HepG2 (cell line): Measurements from ENCODE around the gene GAS1. TPM values are rescaled to one million over a fixed set of nuclear protein-coding genes. Genes with fewer than 3 reads are reported as not detected.
A peak's percentile ranks its signal among the peaks of the same experiment; 100 is the strongest.

Experiments
- ATAC-seq: fragments of 200-7000 bp; cut with Tn5 transposase; 3 replicates; pipeline ENCODE4 v1.9.1; 2020; ENCODE audit warnings: mild to moderate bottlenecking, moderate library complexity
- BruUV-seq: library from RNA; stranded (reverse); fragments of 400-500 nt; replicated peaks from 2 replicates; lab custom pipeline; 2021; lab: Mats Ljungman, UMichigan
- CTCF ChIA-PET: fragments of 300-600 bp; formaldehyde crosslinking; extraction: SDS; loops from one replicate; lab custom pipeline; 2021; ENCODE audit warnings: low total read pairs, inconsistent platforms, low intra/inter-chr PET ratio; lab: Yijun Ruan, JAX
- POLR2A ChIA-PET: fragments of 350-600 bp; sonication (Branson Sonifier 250); formaldehyde crosslinking; loops from one replicate; lab custom pipeline; 2020; ENCODE audit warnings: antibody characterized with exemption, inconsistent platforms; lab: Yijun Ruan, JAX
- DNase-seq: peaks from one replicate; pipeline ENCODE4 v3.0.0-alpha.2; 2015; ENCODE audit warnings: low spot score
- FAIRE-seq: peaks from 3 replicates; lab custom pipeline; 2011; peaks lifted over from hg19 to GRCh38; lab: Jason Lieb, UNC
- H2AFZ ChIP-seq: one replicate; pipeline ENCODE4 v1.6.1; 2011; ENCODE audit warnings: low read length, inconsistent platforms
- H3K27ac ChIP-seq: fragments of 300-600 bp; 3 replicates; pipeline ENCODE4 v1.8.0; 2011; ENCODE audit warnings: mixed run types, mild to moderate bottlenecking, mixed read lengths, low read length, inconsistent platforms; ENCODE audit not compliant: insufficient read depth; ENCODE audit errors: extremely low read length
- H3K27me3 ChIP-seq, 2 experiments: fragments of 200-600 bp in 1 of 2; 2 replicates in 1 of 2; 3 replicates in 1 of 2; pipeline versions ENCODE4 v1.6.0 to v1.8.0; 2011; ENCODE audit warnings: low read length in 2 of 2, mild to moderate bottlenecking in 2 of 2, moderate library complexity in 2 of 2, inconsistent platforms in 1 of 2; ENCODE audit not compliant: insufficient read depth in 2 of 2, control insufficient read depth in 1 of 2
- H3K36me3 ChIP-seq, 2 experiments: fragments of 200-600 bp in 1 of 2; replicated peaks in 1 of 2; 2 replicates in 1 of 2; 3 replicates in 1 of 2; pipeline versions ENCODE4 v1.5.1 to v1.8.0; 2011; ENCODE audit warnings: low read length in 2 of 2, inconsistent platforms in 1 of 2; ENCODE audit not compliant: insufficient read depth in 2 of 2, control insufficient read depth in 1 of 2
- H3K4me1 ChIP-seq: 2 replicates; pipeline ENCODE4 v1.5.1; 2012; ENCODE audit warnings: low read length, inconsistent platforms; ENCODE audit not compliant: insufficient read depth
- H3K4me2 ChIP-seq: 2 replicates; pipeline ENCODE4 v1.6.0; 2011; ENCODE audit warnings: low read depth, low read length, inconsistent platforms
- H3K4me3 ChIP-seq, 3 experiments: fragments of 200-600 bp in 1 of 3; sonication (generic), shearing (Covaris generic) in 1 of 3; replicated peaks in 1 of 3; 2 replicates each; pipeline ENCODE4 v1.5.1; 2011 to 2016; ENCODE audit warnings: low read length in 3 of 3, inconsistent platforms in 2 of 3, low read depth in 2 of 3, mild to moderate bottlenecking in 2 of 3, control low read depth in 1 of 3, mixed read lengths in 1 of 3; ENCODE audit not compliant: insufficient read depth in 1 of 3
- H3K79me2 ChIP-seq: one replicate; pipeline ENCODE4 v1.6.1; 2011; ENCODE audit warnings: low read length, inconsistent platforms; ENCODE audit not compliant: insufficient read depth
- H3K9ac ChIP-seq: 2 replicates; pipeline ENCODE4 v1.6.0; 2011; ENCODE audit warnings: mild to moderate bottlenecking, low read depth, low read length, inconsistent platforms; ENCODE audit not compliant: insufficient read depth
- H3K9me3 ChIP-seq: 2 replicates; pipeline ENCODE4 v1.5.1; 2012; ENCODE audit warnings: mild to moderate bottlenecking, low read length
- H4K20me1 ChIP-seq: 2 replicates; pipeline ENCODE4 v1.6.0; 2011; ENCODE audit warnings: inconsistent platforms, mild to moderate bottlenecking, low read length, moderate library complexity; ENCODE audit not compliant: insufficient read depth
- ATF7-NPFF ChIP-seq: sonication (generic); formaldehyde crosslinking; IDR thresholded peaks from 2 replicates; pipeline ENCODE4 v1.8.1; 2023; ENCODE audit warnings: mild to moderate bottlenecking, low read depth, missing genetic modification reagents, moderate library complexity
- CBX2 ChIP-seq, 2 experiments: fragments of 200-600 bp in 1 of 2; sonication (generic); formaldehyde crosslinking in 1 of 2; IDR thresholded peaks; 2 replicates each; pipeline versions ENCODE4 v1.7.0 to v1.8.1; 2018 to 2022; ENCODE audit warnings: low read depth in 2 of 2, low read length in 1 of 2, mild to moderate bottlenecking in 1 of 2, missing genetic modification reagents in 1 of 2
- FLYWCH1 ChIP-seq: sonication (generic); formaldehyde crosslinking; IDR thresholded peaks from 2 replicates; pipeline ENCODE4 v1.8.1; 2023; ENCODE audit warnings: mild to moderate bottlenecking, missing genetic modification reagents
- MAF1 ChIP-seq: sonication (generic); formaldehyde crosslinking; IDR thresholded peaks from 2 replicates; pipeline ENCODE4 v1.5.0; 2020; ENCODE audit warnings: missing genetic modification reagents, borderline replicate concordance
- PTBP1 ChIP-seq: fragments of 200-400 bp; formaldehyde crosslinking; IDR thresholded peaks from 2 replicates; pipeline ENCODE4 v1.6.1; 2018; ENCODE audit warnings: low read length, low read depth; ENCODE audit not compliant: poor library complexity, severe bottlenecking
- RBAK ChIP-seq: sonication (generic); formaldehyde crosslinking; IDR thresholded peaks from 2 replicates; pipeline ENCODE4 v1.5.1; 2020; ENCODE audit warnings: mild to moderate bottlenecking, missing genetic modification reagents
- RFX3 ChIP-seq: IDR thresholded peaks from 2 replicates; pipeline ENCODE4 v1.6.1; 2016; ENCODE audit warnings: missing biosample characterization, missing genetic modification reagents
- ZBTB20 ChIP-seq: sonication (generic); formaldehyde crosslinking; IDR thresholded peaks from 2 replicates; pipeline ENCODE4 v1.8.1; 2023; ENCODE audit warnings: missing genetic modification reagents, low read depth, mild to moderate bottlenecking, borderline replicate concordance
- ZNF276 ChIP-seq: sonication (generic); formaldehyde crosslinking; IDR thresholded peaks from 2 replicates; pipeline ENCODE4 v1.4.0; 2020; ENCODE audit warnings: mild to moderate bottlenecking, low read depth, missing genetic modification reagents
- ZNF777 ChIP-seq: sonication (generic); formaldehyde crosslinking; IDR thresholded peaks from 2 replicates; pipeline ENCODE4 v1.4.0; 2020; ENCODE audit warnings: missing genetic modification reagents
- WGBS: methylation state at CpG from one replicate; pipeline ENCODE4 v1.1.6; 2017; ENCODE audit warnings: low lambda C conversion rate; 5-methylcytosine and 5-hydroxymethylcytosine counted together
- in situ Hi-C: cut with HindIII; loops from 2 replicates; pipeline ENCODE4 v1.10.0; 2017; ENCODE audit warnings: low pct_unique_long_range_greater_than_20kb; ENCODE audit not compliant: extremely low pct_ligation_motif_present
- intact Hi-C: fragments of 100-400 bp; cut with micrococcal nuclease; formaldehyde crosslinking; loops from one replicate; pipeline ENCODE4 v1.10.0; 2022; ENCODE audit not compliant: unreplicated experiment
- polyA plus RNA-seq, 8 experiments: library from polyadenylated mRNA; depleted of rRNA in 3 of 8; stranded (reverse) in 7 of 8; unstranded in 1 of 8; fragments of >200 nt; fragmentation: Illumina TruSeq in 4 of 8; extraction: Trizol in 4 of 8; gene quantifications; 2 replicates each; pipeline versions ENCODE4 v1.2.1 to v1.2.3, GENCODE V29; 2011 to 2016; ENCODE audit warnings: low read depth in 4 of 8, missing spikeins in 1 of 8, mixed read lengths in 1 of 8; ENCODE audit not compliant: insufficient read depth in 1 of 8
- total RNA-seq, 5 experiments: library from RNA; depleted of rRNA; stranded (reverse); fragments of >200 nt; fragmentation: Illumina TruSeq; extraction: Trizol; gene quantifications; 2 replicates each; pipeline ENCODE4 v1.2.3, GENCODE V29; 2016; ENCODE audit warnings: low read depth in 1 of 5
- TF ChIP-seq, protein P1 (sequence below): sonication (generic); formaldehyde crosslinking; IDR thresholded peaks from 2 replicates; pipeline ENCODE4 v1.5.1; 2020; ENCODE audit warnings: mild to moderate bottlenecking, missing genetic modification reagents, moderate library complexity
- TF ChIP-seq, protein P2 (sequence below): sonication (generic); formaldehyde crosslinking; IDR thresholded peaks from 2 replicates; pipeline ENCODE4 v1.5.0; 2020; ENCODE audit warnings: mild to moderate bottlenecking, missing genetic modification reagents, moderate library complexity

GAS1 gene
- total and polyA plus RNA-seq, 2 of the 13 experiments (the other 11 are each of a cell fraction or from before 2014, with no cell fraction given), result not detected

- H4K20me1 ChIP-seq, result no peaks in the 10 kb centered on the region; the same call in none of the 2 replicates
- FAIRE-seq (no peak), DNase-seq (peak; percentile 13), ATAC-seq (peak; percentile 87)
- ChIA-PET POLR2A (no interaction called here), CTCF (no interaction called here)
- no peak overlapping the region for H2AFZ ChIP-seq
- no peak overlapping the region for H3K27ac ChIP-seq
- in situ Hi-C loops (no loop called here), intact Hi-C loops (no loop called here)
- 16% methylated on average over 27 of the region's 36 CpGs for WGBS
- no peaks in the 10 kb centered on the region for H3K79me2 ChIP-seq
- peak overlapping the region; percentile 42; the same call in 1 of the 2 replicates for H3K4me2 ChIP-seq
- peaks cover 7% of the 10 kb centered on the region for H3K4me1 ChIP-seq
- peak overlapping the region in 1 of 3 experiments; percentile 50; a peak in 1 of 6 replicates for H3K4me3 ChIP-seq
- no peaks in the 10 kb centered on the region for H3K36me3 ChIP-seq
- no peak overlapping the region for H3K9ac ChIP-seq
- no peaks in the 10 kb centered on the region for H3K9me3 ChIP-seq
- no TSS peak for BruUV-seq
- H3K27me3 ChIP-seq, result peaks cover 4 to 47% of the 10 kb centered on the region in 2 experiments
- no peak for TF ChIP-seq FLYWCH1 (CRISPR knock-in tag)
- no peak for TF ChIP-seq ATF7-NPFF (CRISPR knock-in tag)
- TF ChIP-seq, protein P1, sequence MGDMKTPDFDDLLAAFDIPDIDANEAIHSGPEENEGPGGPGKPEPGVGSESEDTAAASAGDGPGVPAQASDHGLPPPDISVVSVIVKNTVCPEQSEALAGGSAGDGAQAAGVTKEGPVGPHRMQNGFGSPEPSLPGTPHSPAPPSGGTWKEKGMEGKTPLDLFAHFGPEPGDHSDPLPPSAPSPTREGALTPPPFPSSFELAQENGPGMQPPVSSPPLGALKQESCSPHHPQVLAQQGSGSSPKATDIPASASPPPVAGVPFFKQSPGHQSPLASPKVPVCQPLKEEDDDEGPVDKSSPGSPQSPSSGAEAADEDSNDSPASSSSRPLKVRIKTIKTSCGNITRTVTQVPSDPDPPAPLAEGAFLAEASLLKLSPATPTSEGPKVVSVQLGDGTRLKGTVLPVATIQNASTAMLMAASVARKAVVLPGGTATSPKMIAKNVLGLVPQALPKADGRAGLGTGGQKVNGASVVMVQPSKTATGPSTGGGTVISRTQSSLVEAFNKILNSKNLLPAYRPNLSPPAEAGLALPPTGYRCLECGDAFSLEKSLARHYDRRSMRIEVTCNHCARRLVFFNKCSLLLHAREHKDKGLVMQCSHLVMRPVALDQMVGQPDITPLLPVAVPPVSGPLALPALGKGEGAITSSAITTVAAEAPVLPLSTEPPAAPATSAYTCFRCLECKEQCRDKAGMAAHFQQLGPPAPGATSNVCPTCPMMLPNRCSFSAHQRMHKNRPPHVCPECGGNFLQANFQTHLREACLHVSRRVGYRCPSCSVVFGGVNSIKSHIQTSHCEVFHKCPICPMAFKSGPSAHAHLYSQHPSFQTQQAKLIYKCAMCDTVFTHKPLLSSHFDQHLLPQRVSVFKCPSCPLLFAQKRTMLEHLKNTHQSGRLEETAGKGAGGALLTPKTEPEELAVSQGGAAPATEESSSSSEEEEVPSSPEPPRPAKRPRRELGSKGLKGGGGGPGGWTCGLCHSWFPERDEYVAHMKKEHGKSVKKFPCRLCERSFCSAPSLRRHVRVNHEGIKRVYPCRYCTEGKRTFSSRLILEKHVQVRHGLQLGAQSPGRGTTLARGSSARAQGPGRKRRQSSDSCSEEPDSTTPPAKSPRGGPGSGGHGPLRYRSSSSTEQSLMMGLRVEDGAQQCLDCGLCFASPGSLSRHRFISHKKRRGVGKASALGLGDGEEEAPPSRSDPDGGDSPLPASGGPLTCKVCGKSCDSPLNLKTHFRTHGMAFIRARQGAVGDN (CRISPR knock-in tag), result peak; percentile 11; the same call in 1 of the 2 replicates
- no peak for TF ChIP-seq ZBTB20 (CRISPR knock-in tag)
- no peak for TF ChIP-seq PTBP1
- TF ChIP-seq MAF1, result no peak
- TF ChIP-seq ZNF276, result peak; percentile 100
- 0 out of 2 replicates have a peak, but pooled peaks have one; percentile 62 for TF ChIP-seq CBX2 (IDR thresholded peaks at IDR 0.05; ENCODE audit: low read depth, low read length)
- no peak for TF ChIP-seq CBX2 (CRISPR knock-in tag; IDR thresholded peaks at IDR 0.05; ENCODE audit: low read depth)
- TF ChIP-seq RFX3, result no peak
- TF ChIP-seq ZNF777 (CRISPR knock-in tag), result no peak
- TF ChIP-seq, protein P2, sequence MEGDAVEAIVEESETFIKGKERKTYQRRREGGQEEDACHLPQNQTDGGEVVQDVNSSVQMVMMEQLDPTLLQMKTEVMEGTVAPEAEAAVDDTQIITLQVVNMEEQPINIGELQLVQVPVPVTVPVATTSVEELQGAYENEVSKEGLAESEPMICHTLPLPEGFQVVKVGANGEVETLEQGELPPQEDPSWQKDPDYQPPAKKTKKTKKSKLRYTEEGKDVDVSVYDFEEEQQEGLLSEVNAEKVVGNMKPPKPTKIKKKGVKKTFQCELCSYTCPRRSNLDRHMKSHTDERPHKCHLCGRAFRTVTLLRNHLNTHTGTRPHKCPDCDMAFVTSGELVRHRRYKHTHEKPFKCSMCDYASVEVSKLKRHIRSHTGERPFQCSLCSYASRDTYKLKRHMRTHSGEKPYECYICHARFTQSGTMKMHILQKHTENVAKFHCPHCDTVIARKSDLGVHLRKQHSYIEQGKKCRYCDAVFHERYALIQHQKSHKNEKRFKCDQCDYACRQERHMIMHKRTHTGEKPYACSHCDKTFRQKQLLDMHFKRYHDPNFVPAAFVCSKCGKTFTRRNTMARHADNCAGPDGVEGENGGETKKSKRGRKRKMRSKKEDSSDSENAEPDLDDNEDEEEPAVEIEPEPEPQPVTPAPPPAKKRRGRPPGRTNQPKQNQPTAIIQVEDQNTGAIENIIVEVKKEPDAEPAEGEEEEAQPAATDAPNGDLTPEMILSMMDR, result peak; percentile 50
- no peak for TF ChIP-seq RBAK
These were observed 996 bp upstream of the GAS1 start for GRCh38 chr9:86948074-86948929.
